HepG2 (cell line): Measurements from ENCODE around the gene SLC34A3. TPM values are rescaled to one million over a fixed set of nuclear protein-coding genes. Genes with fewer than 3 reads are reported as not detected.

Source experiments
- ATAD3A ChIP-seq: sonication (generic); formaldehyde crosslinking; IDR thresholded peaks from 2 replicates; pipeline ENCODE4 v1.4.0; 2020; ENCODE audit warnings: missing genetic modification reagents
- CENPX ChIP-seq: sonication (generic); formaldehyde crosslinking; IDR thresholded peaks from 2 replicates; pipeline ENCODE4 v1.9.0; 2021; ENCODE audit warnings: mild to moderate bottlenecking, missing genetic modification reagents, moderate library complexity
- DNMT3B ChIP-seq: conservative IDR thresholded peaks from 2 replicates; pipeline ENCODE4 v1.6.1; 2016; ENCODE audit warnings: missing biosample characterization, control low read depth
- GFI1 ChIP-seq: sonication (generic); formaldehyde crosslinking; IDR thresholded peaks from 2 replicates; pipeline ENCODE4 v1.5.0; 2020; ENCODE audit warnings: missing genetic modification reagents, mild to moderate bottlenecking, borderline replicate concordance
- HMGXB4 ChIP-seq, 2 experiments: sonication (generic) in 1 of 2; formaldehyde crosslinking in 1 of 2; IDR thresholded peaks; 2 replicates each; pipeline versions ENCODE4 v1.4.0 to v1.6.1; 2018 to 2020; ENCODE audit warnings: missing genetic modification reagents in 2 of 2, borderline replicate concordance in 1 of 2, low read depth in 1 of 2, mild to moderate bottlenecking in 1 of 2, missing biosample characterization in 1 of 2
- MBNL3 ChIP-seq: fragments of 250-450 bp; sonication (Bioruptor Pico); conservative IDR thresholded peaks from 2 replicates; pipeline ENCODE4 v1.8.0; 2022; ENCODE audit warnings: mild to moderate bottlenecking, inconsistent platforms
- PITX1 ChIP-seq: sonication (generic); formaldehyde crosslinking; IDR thresholded peaks from 2 replicates; pipeline ENCODE4 v1.5.1; 2020; ENCODE audit warnings: mild to moderate bottlenecking, missing genetic modification reagents
- PLRG1 ChIP-seq: fragments of 450-650 bp; conservative IDR thresholded peaks from 2 replicates; pipeline ENCODE4 v1.6.1; 2016
- RBFOX2 ChIP-seq: fragments of 200-400 bp; formaldehyde crosslinking; IDR thresholded peaks from 2 replicates; pipeline ENCODE4 v1.6.1; 2017; ENCODE audit warnings: low read depth, mild to moderate bottlenecking, low read length
- RELA ChIP-seq: sonication (generic); formaldehyde crosslinking; IDR thresholded peaks from 2 replicates; pipeline ENCODE4 v1.4.0; 2020; ENCODE audit warnings: missing genetic modification reagents
- SMYD3 ChIP-seq: sonication (generic); formaldehyde crosslinking; IDR thresholded peaks from 2 replicates; pipeline ENCODE4 v1.8.1; 2023; ENCODE audit warnings: mild to moderate bottlenecking, missing genetic modification reagents
- SP140L ChIP-seq: sonication (generic); formaldehyde crosslinking; IDR thresholded peaks from 2 replicates; pipeline ENCODE4 v1.4.0; 2020; ENCODE audit warnings: missing genetic modification reagents, borderline replicate concordance
- SP5 ChIP-seq: IDR thresholded peaks from 2 replicates; pipeline ENCODE4 v1.6.1; 2016; ENCODE audit warnings: low read depth, borderline replicate concordance
- TBL1XR1 ChIP-seq: fragments of 150-350 bp; IDR thresholded peaks from 2 replicates; pipeline ENCODE4 v1.6.1; 2014; ENCODE audit warnings: borderline replicate concordance, low read length; ENCODE audit not compliant: partially characterized antibody
- ZEB1 ChIP-seq: IDR thresholded peaks from 2 replicates; pipeline ENCODE4 v1.6.1; 2012; ENCODE audit warnings: mild to moderate bottlenecking, low read depth, inconsistent platforms; ENCODE audit not compliant: insufficient replicate concordance
- ZFP36L2 ChIP-seq: sonication (generic); formaldehyde crosslinking; IDR thresholded peaks from 2 replicates; pipeline ENCODE4 v1.4.0; 2020; ENCODE audit warnings: missing genetic modification reagents
- ZFP41 ChIP-seq: sonication (generic); formaldehyde crosslinking; IDR thresholded peaks from 2 replicates; pipeline ENCODE4 v1.4.0; 2020; ENCODE audit warnings: mild to moderate bottlenecking, missing genetic modification reagents, borderline replicate concordance
- ZNF24 ChIP-seq: fragments of 450-650 bp; IDR thresholded peaks from 2 replicates; pipeline ENCODE4 v1.6.1; 2017; ENCODE audit warnings: antibody characterized with exemption, mild to moderate bottlenecking
- polyA plus RNA-seq, 8 experiments: library from polyadenylated mRNA; depleted of rRNA in 3 of 8; stranded (reverse) in 7 of 8; unstranded in 1 of 8; fragments of >200 nt; fragmentation: Illumina TruSeq in 4 of 8; extraction: Trizol in 4 of 8; gene quantifications; 2 replicates each; pipeline versions ENCODE4 v1.2.1 to v1.2.3, GENCODE V29; 2011 to 2016; ENCODE audit warnings: low read depth in 4 of 8, missing spikeins in 1 of 8, mixed read lengths in 1 of 8; ENCODE audit not compliant: insufficient read depth in 1 of 8
- total RNA-seq, 5 experiments: library from RNA; depleted of rRNA; stranded (reverse); fragments of >200 nt; fragmentation: Illumina TruSeq; extraction: Trizol; gene quantifications; 2 replicates each; pipeline ENCODE4 v1.2.3, GENCODE V29; 2016; ENCODE audit warnings: low read depth in 1 of 5
- TF ChIP-seq, protein P1 (sequence below): sonication (generic); formaldehyde crosslinking; IDR thresholded peaks from 2 replicates; pipeline ENCODE4 v1.4.0; 2020; ENCODE audit warnings: low read depth, mild to moderate bottlenecking, missing genetic modification reagents
- TF ChIP-seq, protein P2 (sequence below): sonication (generic); formaldehyde crosslinking; IDR thresholded peaks from 2 replicates; pipeline ENCODE4 v1.5.1; 2020; ENCODE audit warnings: mild to moderate bottlenecking, moderate library complexity, missing genetic modification reagents
- TF ChIP-seq, protein P3 (sequence below): sonication (generic); formaldehyde crosslinking; IDR thresholded peaks from 2 replicates; pipeline ENCODE4 v1.8.1; 2023; ENCODE audit warnings: mild to moderate bottlenecking, moderate library complexity, missing genetic modification reagents
- TF ChIP-seq, protein P4 (sequence below): sonication (generic); formaldehyde crosslinking; IDR thresholded peaks from 2 replicates; pipeline ENCODE4 v1.4.0; 2020; ENCODE audit warnings: missing genetic modification reagents, mild to moderate bottlenecking, borderline replicate concordance

SLC34A3 gene
- total and polyA plus RNA-seq, 2 of the 13 experiments (the other 11 are each of a cell fraction or from before 2014, with no cell fraction given), result 0.07 to 1.0 TPM

GRCh38 chr9:137254624-137255447 lies 24.1 kb downstream of the SLC34A3 start, which contains the start of gene NELFB (continued):
- TF ChIP-seq SP140L (CRISPR knock-in tag) (no peak), MBNL3 (no peak), ZNF24 (no peak), ZFP41 (CRISPR knock-in tag) (no peak), ZFP36L2 (CRISPR knock-in tag) (no peak), RBFOX2 (peak; percentile 85), ATAD3A (CRISPR knock-in tag) (no peak), DNMT3B (CRISPR knock-in tag) (no peak), GFI1 (CRISPR knock-in tag) (no peak), SP5 (CRISPR knock-in tag) (peak; percentile 41; the same call in 1 of the 2 replicates), ZEB1 (peak; percentile 21), PLRG1 (no peak), RELA (CRISPR knock-in tag) (no peak), PITX1 (CRISPR knock-in tag) (0 out of 2 replicates have a peak, but pooled peaks have one; percentile 42), CENPX (CRISPR knock-in tag) (no peak), HMGXB4 (CRISPR knock-in tag; IDR thresholded peaks at IDR 0.05; ENCODE audit: borderline replicate concordance in 1 of 2, low read depth in 1 of 2) (peak; percentile 17 to 34; a peak in 2 of 4 replicates), SMYD3 (CRISPR knock-in tag) (no peak), TBL1XR1 (no peak)
- TF ChIP-seq, protein P1, sequence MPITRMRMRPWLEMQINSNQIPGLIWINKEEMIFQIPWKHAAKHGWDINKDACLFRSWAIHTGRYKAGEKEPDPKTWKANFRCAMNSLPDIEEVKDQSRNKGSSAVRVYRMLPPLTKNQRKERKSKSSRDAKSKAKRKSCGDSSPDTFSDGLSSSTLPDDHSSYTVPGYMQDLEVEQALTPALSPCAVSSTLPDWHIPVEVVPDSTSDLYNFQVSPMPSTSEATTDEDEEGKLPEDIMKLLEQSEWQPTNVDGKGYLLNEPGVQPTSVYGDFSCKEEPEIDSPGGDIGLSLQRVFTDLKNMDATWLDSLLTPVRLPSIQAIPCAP (CRISPR knock-in tag), result no peak
- TF ChIP-seq, protein P2, sequence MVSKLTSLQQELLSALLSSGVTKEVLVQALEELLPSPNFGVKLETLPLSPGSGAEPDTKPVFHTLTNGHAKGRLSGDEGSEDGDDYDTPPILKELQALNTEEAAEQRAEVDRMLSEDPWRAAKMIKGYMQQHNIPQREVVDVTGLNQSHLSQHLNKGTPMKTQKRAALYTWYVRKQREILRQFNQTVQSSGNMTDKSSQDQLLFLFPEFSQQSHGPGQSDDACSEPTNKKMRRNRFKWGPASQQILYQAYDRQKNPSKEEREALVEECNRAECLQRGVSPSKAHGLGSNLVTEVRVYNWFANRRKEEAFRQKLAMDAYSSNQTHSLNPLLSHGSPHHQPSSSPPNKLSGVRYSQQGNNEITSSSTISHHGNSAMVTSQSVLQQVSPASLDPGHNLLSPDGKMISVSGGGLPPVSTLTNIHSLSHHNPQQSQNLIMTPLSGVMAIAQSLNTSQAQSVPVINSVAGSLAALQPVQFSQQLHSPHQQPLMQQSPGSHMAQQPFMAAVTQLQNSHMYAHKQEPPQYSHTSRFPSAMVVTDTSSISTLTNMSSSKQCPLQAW (CRISPR knock-in tag), result no peak
- TF ChIP-seq, protein P3, sequence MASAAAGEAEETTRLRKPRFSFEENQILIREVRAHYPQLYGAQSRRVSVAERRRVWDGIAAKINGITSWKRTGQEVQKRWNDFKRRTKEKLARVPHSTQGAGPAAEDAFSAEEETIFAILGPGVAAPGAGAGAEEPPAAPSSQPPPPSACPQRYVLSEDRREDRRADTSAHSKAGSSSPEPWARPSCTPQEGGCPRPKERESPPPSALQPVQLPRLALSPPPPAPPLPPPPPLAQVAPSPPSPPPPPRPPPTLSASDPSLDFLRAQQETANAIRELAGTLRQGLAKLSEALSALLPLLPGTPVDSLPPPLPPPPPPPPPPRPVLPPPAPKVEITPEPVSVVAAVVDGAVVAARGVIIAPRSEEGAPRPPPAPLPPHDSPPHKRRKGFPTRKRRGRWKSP (CRISPR knock-in tag), result 0 out of 2 replicates have a peak, but pooled peaks have one; percentile 58
- TF ChIP-seq, protein P4, sequence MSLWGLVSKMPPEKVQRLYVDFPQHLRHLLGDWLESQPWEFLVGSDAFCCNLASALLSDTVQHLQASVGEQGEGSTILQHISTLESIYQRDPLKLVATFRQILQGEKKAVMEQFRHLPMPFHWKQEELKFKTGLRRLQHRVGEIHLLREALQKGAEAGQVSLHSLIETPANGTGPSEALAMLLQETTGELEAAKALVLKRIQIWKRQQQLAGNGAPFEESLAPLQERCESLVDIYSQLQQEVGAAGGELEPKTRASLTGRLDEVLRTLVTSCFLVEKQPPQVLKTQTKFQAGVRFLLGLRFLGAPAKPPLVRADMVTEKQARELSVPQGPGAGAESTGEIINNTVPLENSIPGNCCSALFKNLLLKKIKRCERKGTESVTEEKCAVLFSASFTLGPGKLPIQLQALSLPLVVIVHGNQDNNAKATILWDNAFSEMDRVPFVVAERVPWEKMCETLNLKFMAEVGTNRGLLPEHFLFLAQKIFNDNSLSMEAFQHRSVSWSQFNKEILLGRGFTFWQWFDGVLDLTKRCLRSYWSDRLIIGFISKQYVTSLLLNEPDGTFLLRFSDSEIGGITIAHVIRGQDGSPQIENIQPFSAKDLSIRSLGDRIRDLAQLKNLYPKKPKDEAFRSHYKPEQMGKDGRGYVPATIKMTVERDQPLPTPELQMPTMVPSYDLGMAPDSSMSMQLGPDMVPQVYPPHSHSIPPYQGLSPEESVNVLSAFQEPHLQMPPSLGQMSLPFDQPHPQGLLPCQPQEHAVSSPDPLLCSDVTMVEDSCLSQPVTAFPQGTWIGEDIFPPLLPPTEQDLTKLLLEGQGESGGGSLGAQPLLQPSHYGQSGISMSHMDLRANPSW (CRISPR knock-in tag), result no peak
